SK-N-SH (cell line): ENCODE data around the gene ACKR3. TPM values are rescaled to one million over a fixed set of nuclear protein-coding genes. Genes with fewer than 3 reads are reported as not detected.

ENCODE experiments used
- CTCF ChIA-PET: fragments of 300-600, 350-600 bp; formaldehyde crosslinking; extraction: SDS; loops from one replicate; lab custom pipeline; 2021; lab: Yijun Ruan, JAX
- POLR2A ChIA-PET: fragments of 350-600 bp; sonication (Branson Sonifier 250); formaldehyde crosslinking; extraction: SDS; loops from one replicate; lab custom pipeline; 2020; ENCODE audit warnings: antibody characterized with exemption, inconsistent platforms; lab: Yijun Ruan, JAX
- DNase-seq: peaks from one replicate; pipeline ENCODE4 v3.0.0; 2012
- H2AFZ ChIP-seq: fragments of 200-600 bp; sonication (generic); 2 replicates; pipeline ENCODE4 v1.8.1; 2016; ENCODE audit warnings: antibody characterized with exemption, mild to moderate bottlenecking, low read depth
- H3F3A ChIP-seq: fragments of 200-600 bp; sonication (generic); replicated peaks from 2 replicates; pipeline ENCODE3; 2016; ENCODE audit warnings: antibody characterized with exemption, mild to moderate bottlenecking; ENCODE audit not compliant: insufficient read depth
- H3K27ac ChIP-seq, 2 experiments: fragments of 200-500 bp in 1 of 2; fragments of 200-600 bp in 1 of 2; sonication (Bioruptor generic) in 1 of 2; sonication (generic), shearing (Covaris generic) in 1 of 2; 2 replicates each; pipeline versions ENCODE4 v1.5.1 to v1.6.1; 2014 to 2016; ENCODE audit warnings: low read depth in 2 of 2, inconsistent platforms in 1 of 2, low read length in 1 of 2, mild to moderate bottlenecking in 1 of 2, mixed read lengths in 1 of 2
- H3K27me3 ChIP-seq: fragments of 200-600 bp; sonication (generic), shearing (Covaris generic); 2 replicates; pipeline ENCODE4 v1.6.1; 2016; ENCODE audit warnings: mixed run types; ENCODE audit not compliant: insufficient read depth
- H3K36me3 ChIP-seq, 2 experiments: fragments of 200-500 bp in 1 of 2; fragments of 200-600 bp in 1 of 2; sonication (Bioruptor generic) in 1 of 2; sonication (generic) in 1 of 2; replicated peaks in 1 of 2; 2 replicates each; pipeline versions ENCODE3 to v1.5.1; 2014 to 2016; ENCODE audit warnings: low read length in 1 of 2, mild to moderate bottlenecking in 1 of 2; ENCODE audit not compliant: insufficient read depth in 2 of 2, control insufficient read depth in 1 of 2
- H3K4me1 ChIP-seq, 2 experiments: fragments of 200-500 bp in 1 of 2; fragments of 200-600 bp in 1 of 2; sonication (Bioruptor generic) in 1 of 2; sonication (generic), shearing (Covaris generic) in 1 of 2; 2 replicates each; pipeline versions ENCODE4 v1.5.1 to v1.6.1; 2014 to 2016; ENCODE audit warnings: low read depth in 1 of 2, low read length in 1 of 2, mixed run types in 1 of 2; ENCODE audit not compliant: insufficient read depth in 2 of 2, control insufficient read depth in 1 of 2
- H3K4me2 ChIP-seq: fragments of 200-600 bp; sonication (generic), shearing (Covaris generic); 2 replicates; pipeline ENCODE4 v1.6.1; 2017; ENCODE audit warnings: mixed run types
- H3K4me3 ChIP-seq, 2 experiments: fragments of 200-500 bp in 1 of 2; fragments of 200-600 bp in 1 of 2; sonication (Bioruptor generic) in 1 of 2; sonication (generic), shearing (Covaris generic) in 1 of 2; 2 replicates each; pipeline versions ENCODE4 v1.5.1 to v1.8.1; 2014 to 2016; ENCODE audit warnings: low read depth in 2 of 2, inconsistent platforms in 1 of 2, low read length in 1 of 2, mild to moderate bottlenecking in 1 of 2, mixed read lengths in 1 of 2, moderate library complexity in 1 of 2
- H3K79me2 ChIP-seq: fragments of 200-600 bp; sonication (generic); 2 replicates; pipeline ENCODE4 v1.8.1; 2017; ENCODE audit warnings: mild to moderate bottlenecking; ENCODE audit not compliant: insufficient read depth
- H3K9ac ChIP-seq: fragments of 200-600 bp; sonication (generic); 2 replicates; pipeline ENCODE4 v1.6.1; 2017; ENCODE audit warnings: mixed run types
- H3K9me2 ChIP-seq: fragments of 200-600 bp; sonication (generic); 2 replicates; pipeline ENCODE4 v1.6.1; 2017; ENCODE audit warnings: mixed run types
- H3K9me3 ChIP-seq: fragments of 200-600 bp; sonication (generic); 2 replicates; pipeline ENCODE4 v1.6.1; 2017; ENCODE audit warnings: mixed run types, mild to moderate bottlenecking, moderate library complexity
- H4K20me1 ChIP-seq: fragments of 200-600 bp; sonication (generic); 2 replicates; pipeline ENCODE4 v1.6.1; 2017; ENCODE audit warnings: mild to moderate bottlenecking, mixed run types; ENCODE audit not compliant: insufficient read depth
- CTCF ChIP-seq: fragments of 200-600 bp; sonication (generic); IDR thresholded peaks from 2 replicates; pipeline ENCODE4 v1.6.1; 2017; ENCODE audit warnings: antibody characterized with exemption, mild to moderate bottlenecking, moderate library complexity
- EZH2phosphoT487 ChIP-seq: fragments of 200-600 bp; sonication (generic); IDR thresholded peaks from 2 replicates; pipeline ENCODE4 v1.6.1; 2017; ENCODE audit warnings: low read depth, mixed run types, mild to moderate bottlenecking, antibody characterized with exemption, moderate library complexity, borderline replicate concordance
- FOXJ3 ChIP-seq: sonication (generic); formaldehyde crosslinking; IDR thresholded peaks from 2 replicates; pipeline ENCODE4 v1.5.1; 2020; ENCODE audit warnings: mild to moderate bottlenecking, missing genetic modification reagents
- GABPA ChIP-seq: IDR thresholded peaks from 2 replicates; pipeline ENCODE4 v1.4.0; 2012; ENCODE audit warnings: low read depth, mild to moderate bottlenecking
- GATA2 ChIP-seq: sonication (generic); formaldehyde crosslinking; IDR thresholded peaks from 2 replicates; pipeline ENCODE4 v1.5.0; 2020; ENCODE audit warnings: mild to moderate bottlenecking, missing genetic modification reagents
- MAX ChIP-seq: IDR thresholded peaks from 2 replicates; pipeline ENCODE4 v1.4.0; 2012; ENCODE audit warnings: low read depth
- NFIC ChIP-seq: IDR thresholded peaks from 2 replicates; pipeline ENCODE4 v1.4.0; 2012; ENCODE audit warnings: borderline replicate concordance
- NRF1 ChIP-seq: IDR thresholded peaks from 2 replicates; pipeline ENCODE4 v1.6.1; 2012; ENCODE audit warnings: low read depth, mild to moderate bottlenecking, low read length
- RAD21 ChIP-seq: IDR thresholded peaks from 2 replicates; pipeline ENCODE4 v1.6.1; 2012; ENCODE audit warnings: mild to moderate bottlenecking, low read length
- SIN3A ChIP-seq: IDR thresholded peaks from 2 replicates; pipeline ENCODE4 v1.6.1; 2012; ENCODE audit warnings: low read depth, mild to moderate bottlenecking, low read length, moderate library complexity, borderline replicate concordance
- TCF12 ChIP-seq: IDR thresholded peaks from 2 replicates; pipeline ENCODE4 v1.4.0; 2012
- WGBS: methylation state at CpG from one replicate; pipeline ENCODE4 v1.1.6; 2017; ENCODE audit warnings: low lambda C conversion rate; 5-methylcytosine and 5-hydroxymethylcytosine counted together
- polyA plus RNA-seq, 3 experiments: library from polyadenylated mRNA; depleted of rRNA; stranded (reverse); fragments of >200 nt; gene quantifications; 2 replicates each; pipeline ENCODE4 v1.2.3, GENCODE V29; 2012
- TF ChIP-seq, protein P1 (sequence below): IDR thresholded peaks from 2 replicates; pipeline ENCODE4; 2012
- TF ChIP-seq, protein P2 (sequence below): IDR thresholded peaks from 2 replicates; pipeline ENCODE4 v1.4.0; 2012; ENCODE audit warnings: low read depth, borderline replicate concordance
- TF ChIP-seq, protein P3 (sequence below): fragments of 150-350 bp; IDR thresholded peaks from 2 replicates; pipeline ENCODE4 v1.6.1; 2016; ENCODE audit warnings: mild to moderate bottlenecking, low read depth, low read length

The ACKR3 gene
- polyA plus RNA-seq, 1 of the 3 experiments (the other 2 are of a cell fraction): not detected

- Histone ChIP-seq H3K4me2 (no peak overlapping the region), H4K20me1 (no peaks in the 10 kb centered on the region), H3K4me1 (no peaks in the 10 kb centered on the region; a peak in 1 of 4 replicates), H3F3A (no peaks in the 10 kb centered on the region), H3K36me3 (no peaks in the 10 kb centered on the region), H3K4me3 (no peak overlapping the region), H3K9ac (no peak overlapping the region), H3K27ac (no peak overlapping the region), H3K9me3 (no peaks in the 10 kb centered on the region), H3K79me2 (no peaks in the 10 kb centered on the region), H3K9me2 (no peaks in the 10 kb centered on the region), H2AFZ (no peak overlapping the region), H3K27me3 (peaks cover 53% of the 10 kb centered on the region)
- CTCF ChIA-PET: interaction anchor here (0.6 to 1.4 kb wide), 6 partner anchors 17 to 217 kb away, joined by 3 to 5 read pairs (median 3); no protein-coding TSS in a partner anchor
- no peak for TF ChIP-seq FOXJ3 (CRISPR knock-in tag)
- TF ChIP-seq, protein P1, sequence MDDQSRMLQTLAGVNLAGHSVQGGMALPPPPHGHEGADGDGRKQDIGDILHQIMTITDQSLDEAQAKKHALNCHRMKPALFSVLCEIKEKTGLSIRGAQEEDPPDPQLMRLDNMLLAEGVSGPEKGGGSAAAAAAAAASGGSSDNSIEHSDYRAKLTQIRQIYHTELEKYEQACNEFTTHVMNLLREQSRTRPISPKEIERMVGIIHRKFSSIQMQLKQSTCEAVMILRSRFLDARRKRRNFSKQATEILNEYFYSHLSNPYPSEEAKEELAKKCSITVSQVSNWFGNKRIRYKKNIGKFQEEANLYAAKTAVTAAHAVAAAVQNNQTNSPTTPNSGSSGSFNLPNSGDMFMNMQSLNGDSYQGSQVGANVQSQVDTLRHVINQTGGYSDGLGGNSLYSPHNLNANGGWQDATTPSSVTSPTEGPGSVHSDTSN: no peak
- no peak for TF ChIP-seq TCF12
- TF ChIP-seq, protein P2, sequence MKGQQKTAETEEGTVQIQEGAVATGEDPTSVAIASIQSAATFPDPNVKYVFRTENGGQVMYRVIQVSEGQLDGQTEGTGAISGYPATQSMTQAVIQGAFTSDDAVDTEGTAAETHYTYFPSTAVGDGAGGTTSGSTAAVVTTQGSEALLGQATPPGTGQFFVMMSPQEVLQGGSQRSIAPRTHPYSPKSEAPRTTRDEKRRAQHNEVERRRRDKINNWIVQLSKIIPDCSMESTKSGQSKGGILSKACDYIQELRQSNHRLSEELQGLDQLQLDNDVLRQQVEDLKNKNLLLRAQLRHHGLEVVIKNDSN: no peak
- TF ChIP-seq, protein P3, sequence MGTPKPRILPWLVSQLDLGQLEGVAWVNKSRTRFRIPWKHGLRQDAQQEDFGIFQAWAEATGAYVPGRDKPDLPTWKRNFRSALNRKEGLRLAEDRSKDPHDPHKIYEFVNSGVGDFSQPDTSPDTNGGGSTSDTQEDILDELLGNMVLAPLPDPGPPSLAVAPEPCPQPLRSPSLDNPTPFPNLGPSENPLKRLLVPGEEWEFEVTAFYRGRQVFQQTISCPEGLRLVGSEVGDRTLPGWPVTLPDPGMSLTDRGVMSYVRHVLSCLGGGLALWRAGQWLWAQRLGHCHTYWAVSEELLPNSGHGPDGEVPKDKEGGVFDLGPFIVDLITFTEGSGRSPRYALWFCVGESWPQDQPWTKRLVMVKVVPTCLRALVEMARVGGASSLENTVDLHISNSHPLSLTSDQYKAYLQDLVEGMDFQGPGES: no peak
- TF ChIP-seq RAD21: no peak
- no peak for TF ChIP-seq NFIC
- TF ChIP-seq CTCF: no peak
- TF ChIP-seq GATA2 (CRISPR knock-in tag): no peak
- TF ChIP-seq GABPA: no peak
- no peak for TF ChIP-seq MAX
- no peak for TF ChIP-seq SIN3A
- TF ChIP-seq EZH2phosphoT487: no peak
- no peak for TF ChIP-seq NRF1
- DNase-seq: no peak
- POLR2A ChIA-PET: no interaction called here
- WGBS: 14% methylated on average over 6 of the region's 6 CpGs
Observed at GRCh38 chr2:236570081-236570868, 650 bp downstream of the ACKR3 start.
